Muscle of back (tissue), 11 donors: ENCODE measurements around the gene CEP112. TPM values are rescaled to one million over a fixed set of nuclear protein-coding genes. Genes with fewer than 3 reads are reported as not detected.

Experiments
- DNase-seq, 3 donors: peaks; one replicate each; pipeline versions ENCODE4 v3.0.0 to v3.0.0-alpha.2; 2013
- polyA plus RNA-seq, 10 donors: library from polyadenylated mRNA; unstranded; fragments of 120-200 nt; gene quantifications; one replicate each; pipeline ENCODE4 v1.2.1, GENCODE V29; 2013; ENCODE audit not compliant: insufficient read length in 10 of 10

Gene CEP112
- polyA plus RNA-seq, 10 donors, result 14.3 to 21.3 (median 17.8) TPM

GRCh38 chr17:66211047-66211810 is 19.3 kb upstream of the CEP112 start:
- no peak for DNase-seq

- DNase-seq, result no peak
Measured at GRCh38 chr17:66210208-66210574, 18.3 kb upstream of the CEP112 start.

DNA sequence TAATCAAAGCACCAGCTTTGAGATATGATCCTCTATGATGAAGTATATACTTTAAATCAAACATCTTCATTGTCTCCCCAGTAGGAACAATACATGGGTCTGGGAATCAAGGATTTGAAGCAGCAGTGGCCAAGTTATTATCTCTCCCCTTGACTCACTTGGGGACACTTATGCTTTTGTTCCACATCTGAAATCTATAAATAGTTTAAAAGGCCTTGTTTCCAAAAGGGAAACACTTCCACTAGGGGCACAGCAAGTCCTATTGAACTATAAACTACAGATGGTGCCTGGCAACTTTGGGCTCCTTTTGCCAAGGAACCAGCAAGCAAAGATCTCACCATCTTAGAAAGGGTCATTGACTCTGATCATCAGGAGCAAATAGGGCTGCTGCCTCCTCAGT is 16.0 kb upstream of the CEP112 start:
- no peak for DNase-seq

DNA sequence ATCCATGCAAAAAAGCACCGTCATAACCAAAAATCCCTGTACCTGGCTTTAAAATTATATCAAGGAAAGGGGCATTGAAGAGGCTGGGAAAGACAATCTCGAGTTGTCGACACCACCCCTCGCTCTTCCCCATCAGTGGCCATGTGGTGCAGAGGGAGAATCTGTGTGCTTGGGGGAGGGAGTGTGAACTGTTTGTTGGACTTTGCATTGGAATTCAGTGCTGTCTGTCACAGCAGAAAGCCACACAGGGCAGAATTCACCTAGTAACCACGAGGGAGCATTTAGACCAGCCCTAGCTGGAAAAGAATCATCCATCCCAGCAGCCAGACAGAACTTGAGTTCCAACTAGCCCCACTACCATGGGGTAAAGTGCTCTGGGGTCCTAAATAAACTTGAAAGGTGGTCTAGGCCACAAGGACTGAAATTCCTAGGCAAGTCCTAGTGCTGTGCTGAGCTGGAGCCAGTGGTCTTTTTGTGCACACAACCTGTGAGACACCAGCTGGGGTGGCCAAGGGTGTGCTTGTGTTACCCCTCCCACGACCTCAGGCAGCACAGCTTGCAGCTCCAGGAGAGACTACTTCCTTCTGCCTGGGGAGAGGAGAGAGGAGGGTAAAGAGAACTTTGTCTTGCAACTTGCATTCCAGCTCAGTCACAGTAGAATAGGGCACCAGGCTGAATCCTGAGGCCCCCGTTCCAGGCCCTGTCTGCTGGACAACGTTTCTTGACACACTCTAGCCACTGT is 11.5 kb upstream of the CEP112 start:
- DNase-seq, result no peak

- peak; percentile 42 to 65 (median 46) for DNase-seq
Measured at GRCh38 chr17:66200685-66201092, 8.8 kb upstream of the CEP112 start.

GRCh38 chr17:66198242-66198641 is 6.3 kb upstream of the CEP112 start:
- no peak for DNase-seq

- DNase-seq, result no peak
Measured at GRCh38 chr17:66192378-66192687, 400 bp upstream of the CEP112 start.

GRCh38 chr17:66190738-66191592 is 968 bp downstream of the CEP112 start:
- DNase-seq, result peak; percentile 33 to 74 (median 47)

DNA sequence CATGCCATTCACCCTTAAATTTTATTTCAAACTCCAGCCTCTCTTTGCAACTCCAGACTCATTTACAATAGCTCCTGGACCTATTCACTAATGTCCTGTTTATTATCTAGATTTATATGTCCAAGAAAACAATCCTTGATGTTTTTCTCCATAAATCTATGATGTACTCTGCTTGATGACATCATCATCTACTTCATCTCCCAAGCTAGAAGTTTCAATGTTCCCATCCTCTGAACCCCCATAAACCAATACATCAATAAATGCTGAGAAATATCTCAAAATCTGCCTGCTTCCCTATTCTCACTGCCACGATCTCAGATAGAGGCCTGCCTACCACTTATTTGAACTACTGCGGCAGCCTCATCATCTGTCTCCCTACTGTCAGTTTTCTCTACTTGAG is 4.2 kb downstream of the CEP112 start:
- no peak for DNase-seq

GRCh38 chr17:66185862-66186261 is 6.1 kb downstream of the CEP112 start:
- no peak for DNase-seq

GRCh38 chr17:66184392-66184791 is 7.5 kb downstream of the CEP112 start:
- no peak for DNase-seq

- DNase-seq, result no peak
Measured at GRCh38 chr17:66183529-66183928, 8.4 kb downstream of the CEP112 start.

GRCh38 chr17:66178642-66179041 is 13.3 kb downstream of the CEP112 start:
- no peak for DNase-seq

DNA sequence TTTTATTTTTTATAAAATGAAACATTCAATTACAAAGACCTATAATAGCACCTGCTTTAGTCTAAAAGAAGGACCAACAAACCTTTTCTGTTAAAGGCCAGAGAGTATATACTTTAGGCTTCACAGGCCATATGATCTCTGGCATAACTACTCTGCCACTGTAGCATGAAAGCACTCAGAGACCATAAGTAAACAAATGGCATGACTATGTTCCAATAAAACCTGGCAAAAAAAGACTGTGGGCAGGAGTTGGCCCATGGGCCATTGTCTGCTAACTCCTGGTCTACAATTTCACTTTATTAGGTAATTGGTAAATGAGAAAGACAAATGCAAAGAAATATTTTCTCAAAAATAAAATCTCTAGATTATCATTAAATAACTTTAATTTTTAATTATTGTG is 14.9 kb downstream of the CEP112 start:
- no peak for DNase-seq

GRCh38 chr17:66175892-66176291 is 16.0 kb downstream of the CEP112 start:
- DNase-seq, result no peak

GRCh38 chr17:66172691-66173223 is 19.2 kb downstream of the CEP112 start:
- DNase-seq, result no peak

- no peak for DNase-seq
Measured at GRCh38 chr17:66172144-66172543, 19.8 kb downstream of the CEP112 start.

DNA sequence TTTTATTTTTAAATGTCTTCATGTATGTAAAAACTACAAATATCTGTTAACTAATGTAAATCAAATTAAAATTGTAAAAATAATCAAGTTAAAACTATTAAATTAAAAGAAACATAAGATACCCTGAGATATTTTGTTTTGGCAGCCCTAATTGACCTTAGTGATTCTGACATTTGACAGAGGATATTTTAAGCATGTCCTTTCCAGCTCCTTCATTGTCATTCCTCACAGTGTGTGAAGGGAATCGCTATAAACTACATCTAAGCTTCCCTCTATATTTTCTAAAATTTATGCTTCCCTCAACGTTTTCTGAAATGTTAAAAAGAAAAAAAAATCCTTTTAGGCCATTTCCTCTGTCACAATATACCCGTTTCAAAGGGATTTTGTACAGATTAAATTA is 20.2 kb downstream of the CEP112 start:
- no peak for DNase-seq

GRCh38 chr17:66171172-66171571 is 20.8 kb downstream of the CEP112 start:
- DNase-seq, result no peak

DNA sequence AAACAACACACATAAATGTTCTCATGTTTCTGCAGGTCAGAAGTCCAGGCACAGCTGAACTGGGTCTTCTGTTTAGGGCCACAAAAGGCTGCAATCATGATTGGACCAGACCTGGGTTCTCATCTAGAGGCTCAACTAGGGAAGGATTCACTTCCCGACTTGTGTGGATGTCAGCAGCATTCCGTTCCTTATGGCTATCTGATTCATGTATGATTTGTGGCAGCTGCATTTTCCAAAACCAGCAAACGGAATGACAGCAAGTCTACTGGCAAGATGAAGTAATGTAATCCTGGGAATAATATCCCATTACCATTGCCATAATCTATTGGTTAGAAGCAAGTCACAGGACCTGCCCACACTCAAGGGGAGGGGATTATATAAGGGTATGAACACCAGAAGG is 22.1 kb downstream of the CEP112 start:
- DNase-seq, result peak in 1 of 3 donors; percentile 18

- DNase-seq, result no peak
Measured at GRCh38 chr17:66167189-66167815, 24.6 kb downstream of the CEP112 start.
